Activated T-cell treated with anti-CD3 and anti-CD28 coated beads, Interleukin-2, amount 50 U/mL, for 72 hours (primary cell): ENCODE data around the gene PARP16. TPM values are rescaled to one million over a fixed set of nuclear protein-coding genes. Genes with fewer than 3 reads are reported as not detected.

Source experiments
- ATAC-seq, 2 donors: fragments of 150-1000 bp; cut with Tn5 transposase; replicated peaks in 1 of 2; 2 replicates each; pipeline ENCODE4 v1.10.0; 2021; ENCODE audit warnings: moderate library complexity in 2 of 2, mild to moderate bottlenecking in 1 of 2
- DNase-seq, 2 donors: peaks; one replicate each; pipeline ENCODE4 v3.0.0; 2021 to 2022; ENCODE audit warnings: mixed read lengths in 1 of 2
- H3K27ac Mint-ChIP-seq: one replicate; pipeline ENCODE4 v1.8.0; 2022; ENCODE audit warnings: mild to moderate bottlenecking, moderate library complexity, mixed read lengths
- H3K27me3 Mint-ChIP-seq: one replicate; pipeline ENCODE4 v1.8.0; 2022; ENCODE audit warnings: low read depth, mixed read lengths
- H3K36me3 Mint-ChIP-seq, 2 donors: one replicate each; pipeline ENCODE4 v1.8.0; 2022; ENCODE audit warnings: mixed read lengths in 2 of 2, mild to moderate bottlenecking in 1 of 2; ENCODE audit not compliant: insufficient read depth in 2 of 2
- H3K4me1 Mint-ChIP-seq: one replicate; pipeline ENCODE4 v1.8.0; 2022; ENCODE audit warnings: low read depth, mixed read lengths
- H3K4me3 Mint-ChIP-seq, 2 donors: one replicate each; pipeline ENCODE4 v1.8.0; 2022; ENCODE audit warnings: mild to moderate bottlenecking in 2 of 2, mixed read lengths in 2 of 2, moderate library complexity in 2 of 2
- H3K9me3 Mint-ChIP-seq, 2 donors: one replicate each; pipeline ENCODE4 v1.8.0; 2022; ENCODE audit warnings: mixed read lengths in 2 of 2
- total RNA-seq, 2 donors: library from RNA; stranded (reverse); gene quantifications; one replicate each; pipeline ENCODE4 v1.2.3, GENCODE V29; 2022

Gene PARP16, protein sequence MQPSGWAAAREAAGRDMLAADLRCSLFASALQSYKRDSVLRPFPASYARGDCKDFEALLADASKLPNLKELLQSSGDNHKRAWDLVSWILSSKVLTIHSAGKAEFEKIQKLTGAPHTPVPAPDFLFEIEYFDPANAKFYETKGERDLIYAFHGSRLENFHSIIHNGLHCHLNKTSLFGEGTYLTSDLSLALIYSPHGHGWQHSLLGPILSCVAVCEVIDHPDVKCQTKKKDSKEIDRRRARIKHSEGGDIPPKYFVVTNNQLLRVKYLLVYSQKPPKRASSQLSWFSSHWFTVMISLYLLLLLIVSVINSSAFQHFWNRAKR
- 10 to 100 TPM; 25.4 to 31.9 TPM for total RNA-seq

DNA sequence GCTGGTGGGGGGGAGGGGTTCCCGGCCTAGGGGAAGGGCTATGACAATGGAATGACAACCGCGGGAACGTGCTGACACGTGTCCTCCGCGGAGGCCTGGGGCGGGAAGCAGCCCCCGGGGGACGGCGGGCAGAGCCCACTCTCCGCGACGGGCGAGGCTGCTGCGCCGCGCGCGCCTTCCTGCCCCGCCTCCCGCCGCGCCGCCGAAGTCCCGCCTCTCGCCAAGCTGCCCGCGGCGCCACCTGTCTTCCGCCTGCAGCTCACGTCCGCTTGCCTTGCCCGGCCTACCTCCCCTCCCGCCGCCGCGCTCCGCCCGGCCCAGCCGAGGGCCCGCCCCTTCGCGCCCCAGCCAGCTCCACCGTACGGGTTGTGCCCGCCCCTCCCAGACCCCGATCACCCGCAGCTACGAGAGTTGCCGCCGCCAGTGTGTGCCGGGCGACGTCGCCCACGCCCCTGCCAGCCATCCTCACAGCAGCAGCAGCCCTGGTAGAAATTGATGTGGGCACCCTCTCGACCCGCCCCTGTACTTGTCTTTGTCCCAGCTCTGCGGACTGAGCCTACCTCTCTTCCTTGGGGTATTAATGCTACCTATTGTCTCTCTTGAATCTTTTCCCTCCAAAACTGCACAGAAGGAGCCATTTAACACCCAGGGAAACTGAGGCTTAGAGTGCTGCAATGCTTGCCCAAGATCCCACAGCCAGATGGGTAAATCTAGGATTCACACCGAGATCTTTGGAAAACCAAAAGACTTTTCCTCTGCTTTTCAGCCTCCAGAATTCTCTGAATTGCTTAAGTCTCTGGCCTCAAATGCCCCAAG lies at the start of gene PARP16:
Gene PARP16 (minus strand): TSS at position 180 of the 816 bp plus-strand sequence. CDS start 457 bp downstream, outside the sequence.
- peak within 1 kb of the TSS; percentile 91 to 95 for H3K4me3 Mint-ChIP-seq
- peak; percentile 96 for DNase-seq
- ATAC-seq, result peak; percentile 97 to 98
- no peaks in the 10 kb centered on the region for H3K9me3 Mint-ChIP-seq
- H3K27me3 Mint-ChIP-seq, result no peaks in the 10 kb centered on the region
- H3K36me3 Mint-ChIP-seq, result peaks cover 0 to 5% of the 10 kb centered on the region in 2 donors
- H3K27ac Mint-ChIP-seq, result peak within 1 kb of the TSS; percentile 92
- H3K4me1 Mint-ChIP-seq, result peaks cover 52% of the 10 kb centered on the region

DNA sequence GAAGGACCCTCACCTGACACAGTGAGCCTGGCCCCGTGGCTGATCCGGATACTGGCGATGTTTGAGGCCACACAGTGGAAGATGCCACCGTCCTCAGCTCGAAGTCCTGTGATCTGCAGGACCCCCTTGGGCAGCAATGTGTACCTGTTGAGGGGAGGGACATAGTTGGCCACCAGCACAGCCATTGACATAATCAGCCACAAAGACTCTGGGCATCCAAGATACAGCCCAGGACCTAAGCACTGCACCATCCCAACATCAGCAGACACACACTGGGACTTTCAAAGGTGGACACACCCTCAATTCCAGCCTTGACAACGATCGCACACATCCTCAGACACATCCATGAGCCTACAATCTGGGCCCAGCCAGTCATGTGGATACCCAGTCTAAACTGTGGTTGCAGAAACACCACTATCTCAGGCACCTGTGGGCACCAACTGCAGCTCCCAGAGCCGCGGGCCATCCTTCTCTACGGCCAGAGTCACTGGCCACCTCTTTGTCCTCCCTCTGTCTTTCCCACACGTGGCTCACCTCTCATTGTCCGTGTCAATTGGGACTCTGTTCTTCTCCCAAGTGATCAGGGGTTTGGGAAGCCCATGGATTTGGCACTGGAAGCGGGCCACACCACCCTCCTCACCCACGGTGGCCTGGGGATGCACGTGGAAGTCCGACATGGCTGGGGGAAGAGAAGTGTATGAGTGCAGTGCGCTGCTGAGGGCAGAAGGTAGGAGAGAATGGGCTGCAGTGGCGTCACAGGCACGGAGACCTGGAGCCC lies 48.8 kb upstream of the PARP16 start:
- Mint-ChIP-seq H3K36me3 (no peaks in the 10 kb centered on the region), H3K9me3 (no peaks in the 10 kb centered on the region)
- ATAC-seq, result no peak

DNA sequence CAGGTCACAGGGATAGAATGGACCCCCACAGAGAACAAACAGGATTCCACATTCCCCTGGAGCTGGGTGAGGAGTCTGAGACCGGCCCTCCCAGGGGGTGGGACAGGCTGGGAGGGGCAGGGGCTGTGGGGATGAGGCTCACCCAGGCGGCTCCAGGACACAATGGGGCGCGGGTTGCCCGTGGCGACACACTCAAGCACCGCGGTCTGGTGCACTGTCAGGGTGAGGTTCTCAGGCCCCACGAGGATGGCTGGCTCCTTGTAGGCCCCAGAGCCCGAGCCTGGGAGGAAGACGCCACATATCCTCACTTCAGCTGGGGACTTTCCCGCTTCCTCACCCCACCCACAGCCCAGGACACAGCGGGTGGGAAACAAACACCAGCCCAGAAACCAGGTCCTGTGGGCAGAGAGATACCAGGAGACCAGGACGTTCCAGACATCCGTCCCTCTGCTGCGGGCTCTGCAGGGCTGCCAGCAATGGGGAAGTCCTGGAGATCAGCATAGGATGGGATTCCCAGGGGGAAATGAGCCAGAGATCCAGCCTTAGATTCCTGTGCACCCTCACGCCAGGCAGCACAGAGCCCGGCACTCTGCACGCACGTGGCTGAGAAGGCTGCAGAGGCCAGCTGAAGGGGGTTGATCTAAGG lies 48.0 kb upstream of the PARP16 start:
- DNase-seq (no peak), ATAC-seq (no peak)
- no peaks in the 10 kb centered on the region for H3K4me1 Mint-ChIP-seq
- H3K9me3 Mint-ChIP-seq, result no peaks in the 10 kb centered on the region
- no peak overlapping the region for H3K4me3 Mint-ChIP-seq
- no peaks in the 10 kb centered on the region for H3K36me3 Mint-ChIP-seq
- peaks cover 4% of the 10 kb centered on the region for H3K27me3 Mint-ChIP-seq
- H3K27ac Mint-ChIP-seq, result no peak overlapping the region

More for the DNA sequence above, 48.8 kb upstream of the PARP16 start:
- Mint-ChIP-seq H3K27ac (no peak overlapping the region), H3K27me3 (peaks cover 11% of the 10 kb centered on the region), H3K4me3 (no peak overlapping the region), H3K4me1 (no peaks in the 10 kb centered on the region)
- DNase-seq, result no peak

DNA sequence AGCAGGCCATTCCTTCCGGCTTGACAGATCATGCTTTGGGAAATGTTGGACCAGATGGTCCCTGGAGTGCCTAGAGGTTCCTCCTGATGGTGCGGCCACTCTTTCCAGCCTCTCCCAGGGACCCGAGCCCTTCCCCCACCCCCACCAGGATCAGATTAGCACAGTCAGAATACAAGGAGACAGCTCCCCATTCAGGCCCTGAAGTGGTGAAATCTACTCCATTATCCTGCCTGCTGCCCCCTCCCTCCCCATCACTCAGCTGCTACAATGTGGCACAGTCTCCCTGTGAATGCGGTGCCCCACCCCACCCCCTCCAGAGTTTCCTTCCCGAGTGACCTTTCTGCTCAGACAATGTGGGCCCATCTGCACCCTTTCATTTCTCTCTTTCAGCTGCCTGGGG lies 47.2 kb upstream of the PARP16 start:
- Mint-ChIP-seq H3K27me3 (no peaks in the 10 kb centered on the region), H3K36me3 (no peaks in the 10 kb centered on the region), H3K4me1 (no peaks in the 10 kb centered on the region), H3K4me3 (no peak overlapping the region), H3K27ac (no peak overlapping the region), H3K9me3 (no peaks in the 10 kb centered on the region)
- ATAC-seq, result no peak
- DNase-seq, result no peak

DNA sequence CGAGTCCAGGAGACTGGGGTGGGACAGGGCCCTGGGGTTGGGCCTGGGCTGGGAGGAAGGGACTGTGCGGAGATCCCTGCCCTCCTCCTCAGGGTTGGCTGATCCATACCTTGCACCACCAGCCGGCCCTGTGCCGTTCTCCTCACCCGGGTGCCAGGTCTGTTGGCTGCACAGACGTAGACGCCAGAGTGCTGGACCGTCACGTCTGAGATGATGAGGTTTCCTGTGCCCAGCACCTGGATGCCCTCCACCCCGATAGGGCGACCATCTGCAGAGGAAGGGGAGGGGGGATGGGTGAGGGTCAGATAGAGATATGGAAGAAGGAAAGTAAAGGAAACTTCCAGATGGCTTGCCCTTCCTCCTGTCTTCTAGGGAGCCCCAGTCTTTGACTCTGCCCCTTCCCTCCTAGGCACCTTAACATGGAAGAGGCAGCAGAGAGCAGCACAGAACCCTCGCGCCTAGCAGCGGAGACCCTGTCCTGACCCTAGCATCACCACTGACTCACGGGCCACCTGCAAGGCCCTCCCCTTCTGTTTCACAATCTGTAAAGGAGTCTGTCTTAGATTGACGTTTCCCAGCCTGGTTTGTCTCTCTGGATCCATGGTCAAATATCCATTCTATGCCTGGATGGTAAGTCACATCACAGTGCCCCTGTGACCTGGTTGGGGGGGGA lies 46.6 kb upstream of the PARP16 start:
- ATAC-seq (no peak), DNase-seq (no peak)
- Mint-ChIP-seq H3K4me3 (no peak overlapping the region), H3K9me3 (no peaks in the 10 kb centered on the region), H3K27ac (no peak overlapping the region), H3K4me1 (no peaks in the 10 kb centered on the region), H3K36me3 (no peaks in the 10 kb centered on the region), H3K27me3 (no peaks in the 10 kb centered on the region)

DNA sequence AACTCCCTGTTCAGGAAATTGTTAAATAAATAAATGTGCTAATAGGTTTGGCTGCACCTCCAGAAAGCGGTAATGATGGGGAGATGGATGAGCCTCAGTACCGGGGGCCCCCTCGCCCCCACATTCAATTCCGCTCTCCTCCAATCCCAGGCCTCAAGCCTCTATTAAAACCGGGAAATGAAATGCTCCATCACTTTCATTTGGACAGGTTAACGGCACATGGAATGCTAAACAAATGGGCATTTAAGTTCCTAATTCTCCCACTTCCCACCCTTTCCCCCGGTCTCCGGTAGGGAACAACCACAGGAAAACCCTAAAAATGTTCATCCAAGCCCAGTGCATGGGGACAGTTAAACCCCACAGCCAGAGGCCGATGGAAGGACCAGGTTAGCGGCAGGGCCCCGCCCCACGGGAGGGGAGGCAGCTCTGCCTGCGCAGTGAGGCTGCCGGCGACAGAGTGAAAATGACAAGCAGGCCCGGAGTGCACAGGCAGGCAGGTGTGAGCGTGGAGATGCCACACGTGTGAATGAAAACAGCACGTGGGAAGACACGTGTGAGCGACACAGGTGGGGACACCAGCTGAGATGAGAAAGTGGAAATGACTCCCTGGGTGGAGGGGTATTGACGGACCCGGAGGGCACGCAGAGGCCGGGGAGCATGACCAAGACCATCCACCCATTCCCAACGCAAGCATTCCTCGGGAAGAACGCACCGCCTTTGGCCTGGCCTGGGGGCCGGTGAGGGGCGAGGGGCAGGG lies 45.9 kb upstream of the PARP16 start:
- H3K36me3 Mint-ChIP-seq, result no peaks in the 10 kb centered on the region
- no peaks in the 10 kb centered on the region for H3K27me3 Mint-ChIP-seq
- no peak overlapping the region for H3K27ac Mint-ChIP-seq
- no peaks in the 10 kb centered on the region for H3K9me3 Mint-ChIP-seq
- H3K4me3 Mint-ChIP-seq, result no peak overlapping the region
- no peak for ATAC-seq
- no peaks in the 10 kb centered on the region for H3K4me1 Mint-ChIP-seq
- no peak for DNase-seq

DNA sequence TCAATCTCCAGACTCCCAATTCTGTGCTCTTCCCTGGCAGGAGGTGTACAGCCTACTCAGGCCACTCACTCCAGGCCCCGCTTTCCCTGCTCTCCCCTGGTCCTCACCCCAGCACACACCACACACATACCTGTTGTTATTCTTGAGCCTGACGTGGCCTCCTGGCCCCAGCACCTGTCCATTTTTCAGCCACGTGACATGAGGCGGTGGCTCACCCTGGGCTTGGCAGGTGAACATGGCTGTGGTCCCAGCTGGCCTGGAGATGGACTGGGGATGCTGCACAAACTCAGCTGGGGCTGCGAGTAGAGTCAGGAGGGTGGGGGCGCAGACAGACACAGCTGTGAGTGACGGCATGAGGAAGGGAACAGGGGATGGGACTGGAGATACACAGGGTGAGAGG lies 45.1 kb upstream of the PARP16 start:
- no peaks in the 10 kb centered on the region for H3K36me3 Mint-ChIP-seq
- H3K27ac Mint-ChIP-seq, result no peak overlapping the region
- no peaks in the 10 kb centered on the region for H3K4me1 Mint-ChIP-seq
- DNase-seq (no peak), ATAC-seq (no peak)
- no peaks in the 10 kb centered on the region for H3K27me3 Mint-ChIP-seq
- no peak overlapping the region for H3K4me3 Mint-ChIP-seq
- H3K9me3 Mint-ChIP-seq, result no peaks in the 10 kb centered on the region

DNA sequence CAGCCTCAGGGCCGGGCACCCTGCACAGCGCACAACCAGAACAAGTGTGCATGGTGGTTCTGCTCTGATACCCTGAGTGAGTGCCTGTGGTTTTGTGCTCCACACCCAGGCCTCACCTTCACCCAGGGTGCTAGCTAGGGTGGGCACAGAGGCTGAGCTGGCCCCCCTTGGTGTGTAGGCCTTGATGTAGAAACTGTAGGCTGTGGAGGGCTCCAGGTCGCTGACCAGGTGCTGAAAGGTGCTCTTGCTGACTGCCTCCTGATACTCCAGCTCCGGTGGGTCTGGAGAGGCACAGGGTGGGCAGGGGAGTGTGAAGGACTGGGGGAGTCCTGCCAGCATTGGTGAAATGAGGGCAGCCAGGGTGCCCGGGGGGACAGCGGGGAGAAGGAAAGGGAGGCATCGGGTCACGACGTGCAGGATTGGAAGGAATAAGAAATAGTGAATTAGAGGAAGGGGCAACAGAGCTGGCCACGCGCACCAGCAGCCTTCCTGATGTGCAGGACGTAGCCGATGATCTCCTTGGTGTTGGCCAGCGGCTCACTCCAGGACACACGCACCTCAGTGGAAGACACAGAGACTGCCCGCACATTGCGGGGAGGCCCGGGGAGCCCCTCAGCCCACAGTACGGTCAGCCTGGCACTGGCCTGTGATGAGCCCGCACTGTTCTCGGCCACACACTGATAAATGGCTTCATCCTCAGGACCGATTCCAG lies 44.4 kb upstream of the PARP16 start:
- no peaks in the 10 kb centered on the region for H3K36me3 Mint-ChIP-seq
- DNase-seq (no peak), ATAC-seq (no peak)
- no peaks in the 10 kb centered on the region for H3K27me3 Mint-ChIP-seq
- H3K9me3 Mint-ChIP-seq, result no peaks in the 10 kb centered on the region
- H3K4me3 Mint-ChIP-seq, result no peak overlapping the region
- no peaks in the 10 kb centered on the region for H3K4me1 Mint-ChIP-seq
- H3K27ac Mint-ChIP-seq, result no peak overlapping the region

DNA sequence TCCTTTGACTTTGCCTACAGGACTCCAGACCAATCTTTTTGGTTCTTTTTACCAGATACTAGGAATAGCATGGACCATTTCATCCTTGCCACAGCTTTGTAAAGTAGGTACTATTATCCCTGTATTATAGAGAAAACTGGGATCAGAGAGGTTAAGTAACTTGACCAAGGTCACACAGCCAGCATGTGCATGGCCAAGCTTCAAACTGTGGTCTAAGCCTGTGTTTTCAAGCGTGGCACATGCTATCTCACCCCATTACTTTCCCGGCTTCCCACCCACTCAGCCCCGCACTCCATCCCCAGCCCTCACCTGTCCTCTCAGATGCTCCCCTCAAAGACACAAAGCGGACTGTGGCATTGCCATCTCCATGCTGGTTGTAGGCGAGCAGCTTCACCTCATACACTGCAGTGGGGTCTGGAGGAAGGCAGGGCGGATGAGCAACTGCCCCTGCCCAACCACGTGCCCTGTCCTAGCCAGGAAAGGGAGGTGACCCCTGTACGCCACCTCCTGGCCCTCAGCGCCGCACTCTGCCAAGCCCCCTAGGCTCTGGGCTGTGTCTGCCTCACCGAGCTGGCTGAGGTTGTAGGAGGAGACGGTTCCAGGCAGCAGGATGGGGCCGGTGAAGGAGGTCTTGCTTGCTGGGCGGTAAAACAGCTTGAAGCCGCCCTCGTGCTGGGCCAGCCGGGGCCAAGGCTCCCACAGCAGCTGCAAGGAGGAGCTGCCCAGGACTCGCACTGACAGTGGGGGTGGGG lies 43.5 kb upstream of the PARP16 start:
- Mint-ChIP-seq H3K4me3 (no peak overlapping the region), H3K36me3 (no peaks in the 10 kb centered on the region), H3K9me3 (no peaks in the 10 kb centered on the region), H3K27ac (no peak overlapping the region), H3K4me1 (no peaks in the 10 kb centered on the region), H3K27me3 (no peaks in the 10 kb centered on the region)
- DNase-seq, result no peak
- no peak for ATAC-seq

DNA sequence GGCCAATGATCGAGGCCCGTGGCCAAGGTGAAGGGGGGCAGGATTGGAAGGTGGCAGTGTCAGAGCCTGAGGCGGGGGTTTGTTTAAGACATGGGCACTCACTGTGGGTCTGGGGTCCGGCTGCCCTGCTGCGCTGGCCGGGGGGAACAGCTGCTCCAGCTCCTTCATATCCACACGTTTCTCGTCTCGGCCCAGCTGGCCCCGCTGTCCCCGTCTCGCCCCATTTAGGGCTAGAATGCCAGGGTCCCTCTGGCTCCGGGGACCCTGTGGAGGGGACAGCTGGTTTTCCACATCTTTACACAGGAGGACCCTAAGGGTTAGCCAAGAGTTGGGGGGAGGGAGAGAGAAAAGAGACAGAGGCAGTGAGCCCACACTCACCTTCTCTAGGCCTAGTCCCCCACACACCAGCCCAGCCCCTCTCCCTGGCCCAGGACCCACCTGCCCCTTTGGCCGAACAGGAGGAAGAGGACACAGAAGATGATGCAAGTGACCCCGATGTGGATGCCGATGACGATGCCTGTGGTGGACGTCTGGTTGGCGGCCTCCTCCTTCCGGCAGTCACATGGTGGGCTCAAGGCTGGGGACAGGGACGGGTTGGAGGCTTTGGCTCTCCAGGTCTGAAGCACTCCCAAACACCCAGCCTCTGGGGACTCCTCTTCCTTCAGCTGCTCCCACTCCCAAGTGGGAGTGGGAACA lies 42.8 kb upstream of the PARP16 start:
- Mint-ChIP-seq H3K36me3 (no peaks in the 10 kb centered on the region), H3K4me1 (no peaks in the 10 kb centered on the region), H3K27me3 (no peaks in the 10 kb centered on the region), H3K27ac (no peak overlapping the region), H3K9me3 (no peaks in the 10 kb centered on the region), H3K4me3 (no peak overlapping the region)
- DNase-seq (no peak), ATAC-seq (no peak)
